ENCODE results near the gene DSTYK.

DNA sequence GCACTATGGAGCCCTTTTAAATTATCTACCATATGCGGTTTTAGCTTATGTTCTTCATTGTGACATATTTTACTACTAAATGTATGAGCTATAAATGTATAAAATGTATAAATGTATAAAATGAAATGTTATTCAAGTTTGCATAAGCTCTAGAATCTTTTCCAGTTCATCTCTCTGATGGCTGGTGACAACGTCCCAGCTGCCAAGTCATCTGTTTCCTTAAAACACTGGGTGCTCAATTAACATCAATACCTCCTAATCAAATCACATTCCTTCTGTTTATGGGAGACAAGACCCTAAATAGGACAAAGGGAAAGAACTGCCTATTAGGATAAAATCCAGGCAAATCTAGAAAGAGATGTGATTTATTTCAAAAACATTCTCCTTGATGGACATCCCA is 22.9 kb downstream of the DSTYK start:
- no peak for TF ChIP-seq POLR2A (IDR thresholded peaks at IDR 0.05)
- TF ChIP-seq, protein P1, sequence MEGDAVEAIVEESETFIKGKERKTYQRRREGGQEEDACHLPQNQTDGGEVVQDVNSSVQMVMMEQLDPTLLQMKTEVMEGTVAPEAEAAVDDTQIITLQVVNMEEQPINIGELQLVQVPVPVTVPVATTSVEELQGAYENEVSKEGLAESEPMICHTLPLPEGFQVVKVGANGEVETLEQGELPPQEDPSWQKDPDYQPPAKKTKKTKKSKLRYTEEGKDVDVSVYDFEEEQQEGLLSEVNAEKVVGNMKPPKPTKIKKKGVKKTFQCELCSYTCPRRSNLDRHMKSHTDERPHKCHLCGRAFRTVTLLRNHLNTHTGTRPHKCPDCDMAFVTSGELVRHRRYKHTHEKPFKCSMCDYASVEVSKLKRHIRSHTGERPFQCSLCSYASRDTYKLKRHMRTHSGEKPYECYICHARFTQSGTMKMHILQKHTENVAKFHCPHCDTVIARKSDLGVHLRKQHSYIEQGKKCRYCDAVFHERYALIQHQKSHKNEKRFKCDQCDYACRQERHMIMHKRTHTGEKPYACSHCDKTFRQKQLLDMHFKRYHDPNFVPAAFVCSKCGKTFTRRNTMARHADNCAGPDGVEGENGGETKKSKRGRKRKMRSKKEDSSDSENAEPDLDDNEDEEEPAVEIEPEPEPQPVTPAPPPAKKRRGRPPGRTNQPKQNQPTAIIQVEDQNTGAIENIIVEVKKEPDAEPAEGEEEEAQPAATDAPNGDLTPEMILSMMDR (IDR thresholded peaks at IDR 0.05), result no peak

All from thyroid gland (tissue), 4 donors.